Chondrocyte (in vitro differentiated cells): ENCODE measurements around the gene TIGD1. TPM values are rescaled to one million over a fixed set of nuclear protein-coding genes. Genes with fewer than 3 reads are reported as not detected.

Source experiments
- DNase-seq: peaks from one replicate; pipeline ENCODE4 v3.0.0; 2021; ENCODE audit warnings: mixed read lengths, low spot score
- H3K27ac Mint-ChIP-seq: one replicate; pipeline ENCODE4 v1.8.0; 2021; ENCODE audit warnings: mild to moderate bottlenecking, moderate library complexity, mixed read lengths; ENCODE audit not compliant: unreplicated experiment
- H3K27me3 Mint-ChIP-seq: 2 replicates; pipeline ENCODE4 v1.8.0; 2021; ENCODE audit warnings: low read depth, mixed read lengths
- H3K36me3 Mint-ChIP-seq: 2 replicates; pipeline ENCODE4 v1.8.0; 2021; ENCODE audit warnings: low read depth, mixed read lengths
- H3K4me1 Mint-ChIP-seq: 2 replicates; pipeline ENCODE4 v1.8.0; 2021; ENCODE audit warnings: low read depth, mild to moderate bottlenecking, mixed read lengths
- H3K4me3 Mint-ChIP-seq: one replicate; pipeline ENCODE4 v1.8.0; 2021; ENCODE audit warnings: mild to moderate bottlenecking, moderate library complexity, mixed read lengths; ENCODE audit not compliant: unreplicated experiment
- H3K9me3 Mint-ChIP-seq: 2 replicates; pipeline ENCODE4 v1.8.0; 2021; ENCODE audit warnings: low read depth, mixed read lengths
- CTCF ChIP-seq: fragments of 200-600 bp; sonication (generic); IDR thresholded peaks from 2 replicates; pipeline ENCODE4 v1.5.0; 2021; ENCODE audit warnings: antibody characterized with exemption, mild to moderate bottlenecking, moderate library complexity
- total RNA-seq: library from RNA; stranded (reverse); gene quantifications from 3 replicates; pipeline ENCODE4 v1.2.1, GENCODE V29; 2021

The TIGD1 gene
- total RNA-seq, 1 donor from 2014 or later: 3.2 TPM

GRCh38 chr2:232545511-232546375 is 4.6 kb downstream of the TIGD1 start:
- peaks cover 7% of the 10 kb centered on the region for H3K36me3 Mint-ChIP-seq
- no peak overlapping the region for H3K4me3 Mint-ChIP-seq
- no peak overlapping the region for H3K27ac Mint-ChIP-seq
- TF ChIP-seq CTCF: no peak
- peak; percentile 62 for DNase-seq
- H3K4me1 Mint-ChIP-seq: peaks cover 14% of the 10 kb centered on the region
- peaks cover 7% of the 10 kb centered on the region for H3K9me3 Mint-ChIP-seq
- H3K27me3 Mint-ChIP-seq: no peaks in the 10 kb centered on the region

GRCh38 chr2:232544674-232545073 is 5.7 kb downstream of the TIGD1 start:
- Mint-ChIP-seq H3K4me1 (peaks cover 10% of the 10 kb centered on the region), H3K4me3 (no peak overlapping the region), H3K36me3 (peaks cover 7% of the 10 kb centered on the region), H3K27me3 (no peaks in the 10 kb centered on the region), H3K27ac (no peak overlapping the region), H3K9me3 (peaks cover 7% of the 10 kb centered on the region)
- peak; percentile 20 for DNase-seq
- no peak for TF ChIP-seq CTCF

- H3K27me3 Mint-ChIP-seq: no peaks in the 10 kb centered on the region
Observed at GRCh38 chr2:232543928-232544631, 6.3 kb downstream of the TIGD1 start.

GRCh38 chr2:232543491-232543890 is 6.9 kb downstream of the TIGD1 start:
- peaks cover 2% of the 10 kb centered on the region for H3K9me3 Mint-ChIP-seq
- no peak overlapping the region for H3K27ac Mint-ChIP-seq
- peaks cover under 1% of the 10 kb centered on the region for H3K4me1 Mint-ChIP-seq
- no peak for TF ChIP-seq CTCF
- H3K4me3 Mint-ChIP-seq: no peak overlapping the region
- no peaks in the 10 kb centered on the region for H3K27me3 Mint-ChIP-seq
- peaks cover 5% of the 10 kb centered on the region for H3K36me3 Mint-ChIP-seq
- peak; percentile 81 for DNase-seq

More at GRCh38 chr2:232543928-232544631, 6.3 kb downstream of the TIGD1 start:
- DNase-seq: peak; percentile 90
- peaks cover 7% of the 10 kb centered on the region for H3K9me3 Mint-ChIP-seq
- TF ChIP-seq CTCF: no peak
- no peak overlapping the region for H3K27ac Mint-ChIP-seq
- H3K4me3 Mint-ChIP-seq: no peak overlapping the region
- peaks cover 7% of the 10 kb centered on the region for H3K36me3 Mint-ChIP-seq
- H3K4me1 Mint-ChIP-seq: peaks cover 6% of the 10 kb centered on the region

- no peak overlapping the region for H3K27ac Mint-ChIP-seq
- peaks cover 4% of the 10 kb centered on the region for H3K36me3 Mint-ChIP-seq
- no peaks in the 10 kb centered on the region for H3K27me3 Mint-ChIP-seq
- no peak for TF ChIP-seq CTCF
- H3K4me1 Mint-ChIP-seq: no peaks in the 10 kb centered on the region
- no peak overlapping the region for H3K4me3 Mint-ChIP-seq
- DNase-seq: peak; percentile 85
- no peaks in the 10 kb centered on the region for H3K9me3 Mint-ChIP-seq
Observed at GRCh38 chr2:232542715-232543467, 7.5 kb downstream of the TIGD1 start.
